Endothelial cell of umbilical vein (primary cell): ENCODE results near the gene SMTNL1. TPM values are rescaled to one million over a fixed set of nuclear protein-coding genes. Genes with fewer than 3 reads are reported as not detected.

Experiments
- BruUV-seq: library from RNA; stranded (reverse); fragments of 400-500 nt; replicated peaks from 2 replicates; lab custom pipeline; 2021; lab: Mats Ljungman, UMichigan
- CTCF ChIA-PET: fragments of 300-600, 350-600 bp; sonication (Branson Sonifier 250); formaldehyde crosslinking; loops from one replicate; lab custom pipeline; 2021; ENCODE audit warnings: antibody characterized with exemption, inconsistent platforms; lab: Charles Lee
- POLR2A ChIA-PET: fragments of 300-600, 350-600 bp; sonication (Branson Sonifier 250); formaldehyde crosslinking; loops from one replicate; lab custom pipeline; 2021; ENCODE audit warnings: antibody characterized with exemption, inconsistent platforms; lab: Charles Lee
- DNase-seq: peaks from one replicate; pipeline ENCODE4 v3.0.0-alpha.2; 2011; ENCODE audit warnings: low read depth, low spot score
- FAIRE-seq: peaks from 2 replicates; lab custom pipeline; 2011; peaks lifted over from hg19 to GRCh38; lab: Jason Lieb, UNC
- H2AFZ ChIP-seq: 2 replicates; pipeline ENCODE4 v1.6.0; 2012; ENCODE audit warnings: low read depth, low read length, control low read depth, inconsistent platforms
- H3K27ac ChIP-seq: 2 replicates; pipeline ENCODE4 v1.5.1; 2011; ENCODE audit warnings: low read depth, mild to moderate bottlenecking, control low read depth, low read length, moderate library complexity; ENCODE audit not compliant: insufficient read depth
- H3K27me3 ChIP-seq, 2 experiments: 2 replicates each; pipeline versions ENCODE4 v1.6.0 to v1.6.1; 2011; ENCODE audit warnings: low read length in 2 of 2, mixed read lengths in 1 of 2; ENCODE audit not compliant: control insufficient read depth in 2 of 2, insufficient read depth in 2 of 2
- H3K36me3 ChIP-seq, 2 experiments: 2 replicates in 1 of 2; 3 replicates in 1 of 2; pipeline ENCODE4 v1.5.1; 2011; ENCODE audit warnings: low read length in 2 of 2, mild to moderate bottlenecking in 1 of 2, moderate library complexity in 1 of 2; ENCODE audit not compliant: control insufficient read depth in 2 of 2, insufficient read depth in 2 of 2; ENCODE audit errors: extremely low read depth in 1 of 2
- H3K4me1 ChIP-seq: 3 replicates; pipeline ENCODE4 v1.5.1; 2011; ENCODE audit warnings: mild to moderate bottlenecking, low read length; ENCODE audit not compliant: control insufficient read depth, insufficient read depth; ENCODE audit errors: extremely low read depth
- H3K4me2 ChIP-seq: 2 replicates; pipeline ENCODE4 v1.6.1; 2011; ENCODE audit warnings: low read length, control low read depth, mixed read lengths; ENCODE audit not compliant: insufficient read depth
- H3K4me3 ChIP-seq, 3 experiments: fragments of 200-600 bp in 1 of 3; sonication (generic), shearing (Covaris generic) in 1 of 3; replicated peaks in 1 of 3; 2 replicates each; pipeline ENCODE4 v1.5.1; 2011 to 2016; ENCODE audit warnings: control low read depth in 3 of 3, low read length in 3 of 3, mild to moderate bottlenecking in 2 of 3, inconsistent platforms in 1 of 3, low read depth in 1 of 3, moderate library complexity in 1 of 3; ENCODE audit not compliant: insufficient read depth in 1 of 3
- H3K79me2 ChIP-seq: 2 replicates; pipeline ENCODE4 v1.6.0; 2012; ENCODE audit warnings: low read length, inconsistent platforms; ENCODE audit not compliant: control insufficient read depth, insufficient read depth
- H3K9ac ChIP-seq: replicated peaks from 2 replicates; pipeline ENCODE3; 2011; ENCODE audit warnings: low read length, control low read depth; ENCODE audit not compliant: insufficient read depth; ENCODE audit errors: extremely low read depth
- H3K9me1 ChIP-seq: replicated peaks from 3 replicates; pipeline ENCODE4 v1.6.0; 2011; ENCODE audit warnings: mild to moderate bottlenecking, low read length; ENCODE audit not compliant: control insufficient read depth, insufficient read depth; ENCODE audit errors: extremely low read depth
- H3K9me3 ChIP-seq: replicated peaks from 2 replicates; pipeline ENCODE4 v1.5.1; 2012; ENCODE audit warnings: low read length, inconsistent platforms; ENCODE audit not compliant: control insufficient read depth, insufficient read depth
- H4K20me1 ChIP-seq: replicated peaks from 2 replicates; pipeline ENCODE3; 2011; ENCODE audit warnings: mild to moderate bottlenecking, low read length; ENCODE audit not compliant: control insufficient read depth, insufficient read depth; ENCODE audit errors: extremely low read depth
- FOS ChIP-seq: IDR thresholded peaks from 2 replicates; pipeline ENCODE4 v1.6.1; 2011; ENCODE audit warnings: mild to moderate bottlenecking, low read length, moderate library complexity, borderline replicate concordance; ENCODE audit not compliant: insufficient read depth
- GATA2 ChIP-seq: IDR thresholded peaks from 2 replicates; pipeline ENCODE4 v1.7.0; 2011; ENCODE audit warnings: low read depth, mild to moderate bottlenecking, moderate library complexity, mixed read lengths, low read length; ENCODE audit not compliant: insufficient read length, insufficient read depth
- JUN ChIP-seq: IDR thresholded peaks from 2 replicates; pipeline ENCODE4 v1.6.1; 2011; ENCODE audit warnings: borderline replicate concordance, low read depth; ENCODE audit not compliant: insufficient read length, insufficient read depth
- POLR2AphosphoS5 ChIP-seq: IDR thresholded peaks from 2 replicates; pipeline ENCODE4 v1.6.1; 2012; ENCODE audit warnings: low read depth, mild to moderate bottlenecking, control low read depth, low read length, moderate library complexity; ENCODE audit not compliant: insufficient read depth
- dilution Hi-C: fragments of 300-500 bp; cut with MboI; formaldehyde crosslinking; loops from one replicate; pipeline ENCODE4 v1.15.0; 2019; ENCODE audit warnings: low sequenced_read_pairs; ENCODE audit not compliant: extremely low pct_ligation_motif_present
- intact Hi-C: fragments of 100-400 bp; cut with micrococcal nuclease; formaldehyde crosslinking; loops from one replicate; pipeline ENCODE4 v1.10.0; 2022
- polyA plus RNA-seq, 4 experiments: library from polyadenylated mRNA; depleted of rRNA in 3 of 4; stranded (reverse) in 3 of 4; unstranded in 1 of 4; fragments of >200 nt; gene quantifications; 2 replicates each; pipeline versions ENCODE4 v1.2.1 to v1.2.3, GENCODE V29; 2011 to 2012; ENCODE audit warnings: missing spikeins in 1 of 4
- total RNA-seq: library from RNA; stranded (reverse); gene quantifications from 2 replicates; pipeline ENCODE4 v1.2.3, GENCODE V29; 2021
- TF ChIP-seq, protein P1 (sequence below), 2 donors: IDR thresholded peaks; 1 replicate in 1 of 2; 2 replicates in 1 of 2; pipeline ENCODE4 v1.5.1; 2011; ENCODE audit warnings: low read length in 2 of 2, mild to moderate bottlenecking in 2 of 2, moderate library complexity in 2 of 2, control low read depth in 1 of 2, inconsistent platforms in 1 of 2, low read depth in 1 of 2; ENCODE audit not compliant: insufficient read depth in 1 of 2; ENCODE audit errors: extremely low read depth in 1 of 2

SMTNL1 gene
- total and polyA plus RNA-seq, 2 donors (not counting 3 experiments of a cell fraction or from before 2014, with no cell fraction given): not detected

DNA sequence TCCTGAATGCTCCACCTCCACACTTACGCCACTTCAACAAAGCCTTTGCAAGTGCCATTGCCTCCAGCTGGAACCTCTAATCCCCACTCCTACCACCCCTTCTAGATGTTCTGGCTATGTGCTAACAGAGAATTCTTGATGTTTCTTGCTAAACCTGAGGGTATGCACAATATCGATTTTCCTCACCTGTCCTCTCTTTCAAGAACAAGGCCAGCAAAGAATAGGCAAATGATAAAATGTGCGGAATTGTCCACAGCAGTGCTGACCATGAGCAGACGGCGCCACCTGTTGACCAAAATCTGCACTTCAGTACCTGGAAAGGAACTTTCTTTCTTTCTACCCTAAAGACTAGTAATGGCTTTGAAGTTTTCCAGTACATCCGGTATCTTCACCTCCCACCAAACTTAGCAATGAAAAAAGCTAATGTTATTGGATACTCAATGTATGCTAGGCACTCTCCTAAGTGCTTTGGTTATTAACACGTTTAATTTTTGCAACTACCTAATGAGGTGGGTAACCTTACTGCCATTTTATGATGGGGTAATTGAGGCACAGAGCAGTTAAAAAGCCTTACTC is 10.3 kb upstream of the SMTNL1 start:
- no peak overlapping the region for H2AFZ ChIP-seq
- dilution Hi-C loops: no loop called here
- DNase-seq (peak; percentile 59), FAIRE-seq (peak; percentile 81)
- H3K27me3 ChIP-seq: no peaks in the 10 kb centered on the region
- no peaks in the 10 kb centered on the region for H3K9me1 ChIP-seq
- no peak overlapping the region for H3K9ac ChIP-seq
- ChIA-PET CTCF (interaction anchor here (0.7 to 10.9 kb wide), 27 partner anchors 11 to 687 kb away, joined by 3 to 316 read pairs (median 4); partner anchors contain the start of genes RTN4RL2 and SLC43A1), POLR2A (no interaction called here)
- no peaks in the 10 kb centered on the region for H3K9me3 ChIP-seq
- TF ChIP-seq JUN: no peak
- TF ChIP-seq GATA2: no peak
- TF ChIP-seq POLR2AphosphoS5: no peak
- no peak for TF ChIP-seq FOS
- TF ChIP-seq, protein P1, sequence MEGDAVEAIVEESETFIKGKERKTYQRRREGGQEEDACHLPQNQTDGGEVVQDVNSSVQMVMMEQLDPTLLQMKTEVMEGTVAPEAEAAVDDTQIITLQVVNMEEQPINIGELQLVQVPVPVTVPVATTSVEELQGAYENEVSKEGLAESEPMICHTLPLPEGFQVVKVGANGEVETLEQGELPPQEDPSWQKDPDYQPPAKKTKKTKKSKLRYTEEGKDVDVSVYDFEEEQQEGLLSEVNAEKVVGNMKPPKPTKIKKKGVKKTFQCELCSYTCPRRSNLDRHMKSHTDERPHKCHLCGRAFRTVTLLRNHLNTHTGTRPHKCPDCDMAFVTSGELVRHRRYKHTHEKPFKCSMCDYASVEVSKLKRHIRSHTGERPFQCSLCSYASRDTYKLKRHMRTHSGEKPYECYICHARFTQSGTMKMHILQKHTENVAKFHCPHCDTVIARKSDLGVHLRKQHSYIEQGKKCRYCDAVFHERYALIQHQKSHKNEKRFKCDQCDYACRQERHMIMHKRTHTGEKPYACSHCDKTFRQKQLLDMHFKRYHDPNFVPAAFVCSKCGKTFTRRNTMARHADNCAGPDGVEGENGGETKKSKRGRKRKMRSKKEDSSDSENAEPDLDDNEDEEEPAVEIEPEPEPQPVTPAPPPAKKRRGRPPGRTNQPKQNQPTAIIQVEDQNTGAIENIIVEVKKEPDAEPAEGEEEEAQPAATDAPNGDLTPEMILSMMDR (IDR thresholded peaks at IDR 0.05; ENCODE audit: extremely low read depth in 1 of 2, insufficient read depth in 1 of 2, low read depth in 1 of 2, low read length in 2 of 2): peak; percentile 78 to 79
- no TSS peak for BruUV-seq
- H3K4me2 ChIP-seq: no peak overlapping the region
- H4K20me1 ChIP-seq: no peaks in the 10 kb centered on the region
- no peak overlapping the region for H3K27ac ChIP-seq
- H3K4me1 ChIP-seq: peaks cover 21% of the 10 kb centered on the region
- H3K4me3 ChIP-seq: no peak overlapping the region
- H3K36me3 ChIP-seq: peaks cover 2 to 6% of the 10 kb centered on the region in 2 experiments
- intact Hi-C loops: loop anchor here (1.0 kb wide), 4 partner anchors 12 to 182 kb away; partner anchors contain the start of gene SLC43A1
- H3K79me2 ChIP-seq: peaks cover 18% of the 10 kb centered on the region
